Measurements from ENCODE around the gene CHP1.

The CHP1 gene

GRCh38 chr15:41194444-41194843 lies 36.6 kb upstream of the CHP1 start:
- no peak for DNase-seq (ENCODE audit: low read depth in 1 of 2, low spot score in 1 of 2)
- Histone ChIP-seq H3K27ac (replicated peaks) (no peak overlapping the region), H3K4me3 (replicated peaks; ENCODE audit: insufficient read depth, low read length) (no peak overlapping the region), H3K27me3 (ENCODE audit: insufficient read depth, poor library complexity, severe bottlenecking) (no peaks in the 10 kb centered on the region)
- TF ChIP-seq SPI1 (IDR thresholded peaks at IDR 0.05; ENCODE audit: borderline replicate concordance, low read depth) (no peak), REST (IDR thresholded peaks at IDR 0.05; ENCODE audit: insufficient replicate concordance, low read depth) (no peak), GABPA (IDR thresholded peaks at IDR 0.05; ENCODE audit: low read depth) (no peak), POLR2AphosphoS5 (IDR thresholded peaks at IDR 0.05; ENCODE audit: low read depth) (no peak), CTCF (IDR thresholded peaks at IDR 0.05; ENCODE audit: insufficient read depth, low read length) (no peak)

- Histone ChIP-seq H3K4me3 (replicated peaks; ENCODE audit: insufficient read depth, low read length) (no peak overlapping the region), H3K27ac (replicated peaks) (no peak overlapping the region), H3K27me3 (ENCODE audit: insufficient read depth, poor library complexity, severe bottlenecking) (no peaks in the 10 kb centered on the region)
- no peak for DNase-seq (ENCODE audit: low read depth in 1 of 2, low spot score in 1 of 2)
- TF ChIP-seq POLR2AphosphoS5 (IDR thresholded peaks at IDR 0.05; ENCODE audit: low read depth) (no peak), REST (IDR thresholded peaks at IDR 0.05; ENCODE audit: insufficient replicate concordance, low read depth) (no peak)
Observed at GRCh38 chr15:41199470-41199869, 31.6 kb upstream of the CHP1 start.

GRCh38 chr15:41203395-41203794 lies 27.7 kb upstream of the CHP1 start:
- no peak overlapping the region for H3K27ac ChIP-seq (replicated peaks)
- H3K4me3 ChIP-seq (replicated peaks; ENCODE audit: insufficient read depth, low read length) = no peak overlapping the region
- H3K27me3 ChIP-seq (ENCODE audit: insufficient read depth, poor library complexity, severe bottlenecking) = no peaks in the 10 kb centered on the region
- TF ChIP-seq SPI1 (IDR thresholded peaks at IDR 0.05; ENCODE audit: borderline replicate concordance, low read depth) (no peak), REST (IDR thresholded peaks at IDR 0.05; ENCODE audit: insufficient replicate concordance, low read depth) (no peak), POLR2AphosphoS5 (IDR thresholded peaks at IDR 0.05; ENCODE audit: low read depth) (no peak)
- no peak for DNase-seq (ENCODE audit: low read depth in 1 of 2, low spot score in 1 of 2)

GRCh38 chr15:41205315-41205714 lies 25.8 kb upstream of the CHP1 start:
- TF ChIP-seq CTCF (IDR thresholded peaks at IDR 0.05; ENCODE audit: insufficient read depth, low read length) (no peak), SPI1 (IDR thresholded peaks at IDR 0.05; ENCODE audit: borderline replicate concordance, low read depth) (no peak), REST (IDR thresholded peaks at IDR 0.05; ENCODE audit: insufficient replicate concordance, low read depth) (no peak), GABPA (IDR thresholded peaks at IDR 0.05; ENCODE audit: low read depth) (no peak), POLR2AphosphoS5 (IDR thresholded peaks at IDR 0.05; ENCODE audit: low read depth) (no peak)
- H3K27ac ChIP-seq (replicated peaks) = no peak overlapping the region
- no peak for DNase-seq (ENCODE audit: low read depth in 1 of 2, low spot score in 1 of 2)

More at GRCh38 chr15:41205315-41205714, 25.8 kb upstream of the CHP1 start:
- Histone ChIP-seq H3K27me3 (ENCODE audit: insufficient read depth, poor library complexity, severe bottlenecking) (no peaks in the 10 kb centered on the region), H3K4me3 (replicated peaks; ENCODE audit: insufficient read depth, low read length) (no peak overlapping the region)

Data from HL-60 (cell line).